Measurements from ENCODE around the gene PRDM5.

DNA sequence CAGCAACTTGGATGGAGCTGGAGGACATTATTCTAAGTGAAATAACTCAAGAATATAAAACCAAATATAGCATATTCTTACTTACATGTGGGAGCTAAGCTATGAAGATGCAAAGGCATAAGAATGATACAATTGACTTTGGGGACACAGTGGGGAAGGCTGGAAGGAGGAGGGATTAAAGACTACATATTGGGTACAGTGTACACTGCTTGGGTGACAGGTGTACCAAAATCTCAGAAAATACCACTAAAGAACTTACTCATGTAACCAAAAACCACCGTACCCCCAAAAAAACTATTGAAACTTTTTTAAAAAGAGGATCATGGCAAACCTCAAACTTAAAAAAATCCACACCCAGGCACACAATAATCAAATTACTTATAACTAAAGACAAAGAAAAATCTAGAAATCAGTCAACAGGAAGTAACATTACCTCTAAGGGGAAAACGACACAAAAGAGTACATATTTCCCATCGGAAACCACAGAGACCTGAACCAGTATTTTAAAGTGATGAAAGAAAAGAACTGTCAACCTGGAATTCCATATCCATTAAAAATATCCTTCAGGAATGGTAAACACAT is 241.8 kb downstream of the PRDM5 start:
- TF ChIP-seq, protein P1, sequence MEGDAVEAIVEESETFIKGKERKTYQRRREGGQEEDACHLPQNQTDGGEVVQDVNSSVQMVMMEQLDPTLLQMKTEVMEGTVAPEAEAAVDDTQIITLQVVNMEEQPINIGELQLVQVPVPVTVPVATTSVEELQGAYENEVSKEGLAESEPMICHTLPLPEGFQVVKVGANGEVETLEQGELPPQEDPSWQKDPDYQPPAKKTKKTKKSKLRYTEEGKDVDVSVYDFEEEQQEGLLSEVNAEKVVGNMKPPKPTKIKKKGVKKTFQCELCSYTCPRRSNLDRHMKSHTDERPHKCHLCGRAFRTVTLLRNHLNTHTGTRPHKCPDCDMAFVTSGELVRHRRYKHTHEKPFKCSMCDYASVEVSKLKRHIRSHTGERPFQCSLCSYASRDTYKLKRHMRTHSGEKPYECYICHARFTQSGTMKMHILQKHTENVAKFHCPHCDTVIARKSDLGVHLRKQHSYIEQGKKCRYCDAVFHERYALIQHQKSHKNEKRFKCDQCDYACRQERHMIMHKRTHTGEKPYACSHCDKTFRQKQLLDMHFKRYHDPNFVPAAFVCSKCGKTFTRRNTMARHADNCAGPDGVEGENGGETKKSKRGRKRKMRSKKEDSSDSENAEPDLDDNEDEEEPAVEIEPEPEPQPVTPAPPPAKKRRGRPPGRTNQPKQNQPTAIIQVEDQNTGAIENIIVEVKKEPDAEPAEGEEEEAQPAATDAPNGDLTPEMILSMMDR (IDR thresholded peaks at IDR 0.05), result no peak
- no peak for TF ChIP-seq ZFX (IDR thresholded peaks at IDR 0.05; ENCODE audit: borderline replicate concordance)

Measured in 22Rv1 (cell line).